K562 (cell line): ENCODE results near the gene AMFR.

ENCODE experiments used
- CHCHD3 ChIP-seq: fragments of 250-450 bp; sonication (Bioruptor Pico); IDR thresholded peaks from 2 replicates; pipeline ENCODE4 v2.1.2; 2022; ENCODE audit warnings: mild to moderate bottlenecking
- CTCF ChIP-seq, 3 experiments: IDR thresholded peaks in 2 of 3; conservative IDR thresholded peaks in 1 of 3; 2 replicates each; pipeline ENCODE4 v1.5.1; 2011 to 2012; ENCODE audit warnings: low read length in 3 of 3, mild to moderate bottlenecking in 3 of 3, control low read depth in 2 of 3, improper control_type of control experiment in 1 of 3, inconsistent platforms in 1 of 3, low read depth in 1 of 3, mixed read lengths in 1 of 3, moderate library complexity in 1 of 3; ENCODE audit not compliant: insufficient read depth in 2 of 3
- EZH2 ChIP-seq: IDR thresholded peaks from 2 replicates; pipeline ENCODE4 v1.6.1; 2012; ENCODE audit warnings: low read depth, mild to moderate bottlenecking, inconsistent platforms, low read length, borderline replicate concordance
- GMEB1 ChIP-seq: fragments of 250-450 bp; sonication (Bioruptor Pico); IDR thresholded peaks from 2 replicates; pipeline ENCODE4 v1.4.0; 2020; ENCODE audit warnings: mild to moderate bottlenecking
- HDAC1 ChIP-seq, 2 experiments: fragments of 450-650 bp; IDR thresholded peaks; 2 replicates each; pipeline ENCODE4 v1.6.1; 2016 to 2017; ENCODE audit warnings: inconsistent platforms in 1 of 2, mild to moderate bottlenecking in 1 of 2, moderate library complexity in 1 of 2
- LARP7 ChIP-seq: fragments of 450-650 bp; IDR thresholded peaks from 2 replicates; pipeline ENCODE4 v1.6.1; 2016
- MAX ChIP-seq: sonication (generic); formaldehyde crosslinking; IDR thresholded peaks from 2 replicates; pipeline ENCODE4 v1.9.0; 2022; ENCODE audit warnings: mild to moderate bottlenecking, missing genetic modification reagents
- TCFL5 ChIP-seq: fragments of 250-450 bp; sonication (Bioruptor Pico); conservative IDR thresholded peaks from 2 replicates; pipeline ENCODE4 v1.6.1; 2021; ENCODE audit warnings: mild to moderate bottlenecking, moderate library complexity, matching md5 sums
- ZBTB33 ChIP-seq: sonication (generic); formaldehyde crosslinking; IDR thresholded peaks from 2 replicates; pipeline ENCODE4 v1.8.1; 2023; ENCODE audit warnings: mild to moderate bottlenecking, missing genetic modification reagents
- TF ChIP-seq, protein P1 (sequence below): sonication (generic); formaldehyde crosslinking; IDR thresholded peaks from 2 replicates; pipeline ENCODE4 v1.8.1; 2022; ENCODE audit warnings: missing genetic modification reagents

- TF ChIP-seq CHCHD3 (CRISPR knock-in tag), result no peak
- TF ChIP-seq LARP7, result no peak
- TF ChIP-seq, protein P1, sequence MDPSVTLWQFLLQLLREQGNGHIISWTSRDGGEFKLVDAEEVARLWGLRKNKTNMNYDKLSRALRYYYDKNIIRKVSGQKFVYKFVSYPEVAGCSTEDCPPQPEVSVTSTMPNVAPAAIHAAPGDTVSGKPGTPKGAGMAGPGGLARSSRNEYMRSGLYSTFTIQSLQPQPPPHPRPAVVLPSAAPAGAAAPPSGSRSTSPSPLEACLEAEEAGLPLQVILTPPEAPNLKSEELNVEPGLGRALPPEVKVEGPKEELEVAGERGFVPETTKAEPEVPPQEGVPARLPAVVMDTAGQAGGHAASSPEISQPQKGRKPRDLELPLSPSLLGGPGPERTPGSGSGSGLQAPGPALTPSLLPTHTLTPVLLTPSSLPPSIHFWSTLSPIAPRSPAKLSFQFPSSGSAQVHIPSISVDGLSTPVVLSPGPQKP, result no peak
- TF ChIP-seq EZH2, result no peak
- no peak for TF ChIP-seq CTCF (IDR thresholded peaks at IDR 0.05 in 2 of 3, conservative IDR thresholded peaks at IDR 0.05 in 1 of 3; ENCODE audit: insufficient read depth in 2 of 3, low read depth in 1 of 3, low read length in 3 of 3)
- no peak for TF ChIP-seq HDAC1 (IDR thresholded peaks at IDR 0.05)
- no peak for TF ChIP-seq TCFL5 (CRISPR knock-in tag)
- no peak for TF ChIP-seq GMEB1
- TF ChIP-seq ZBTB33 (CRISPR knock-in tag), result no peak
- TF ChIP-seq MAX (CRISPR knock-in tag), result no peak
Measured at GRCh38 chr16:56384074-56384721, 41.1 kb downstream of the AMFR start.
